ENCODE results near the gene LARGE1.

GRCh38 chr22:33883961-33884808 lies 36.1 kb downstream of the LARGE1 start:
- TF ChIP-seq, protein P1, sequence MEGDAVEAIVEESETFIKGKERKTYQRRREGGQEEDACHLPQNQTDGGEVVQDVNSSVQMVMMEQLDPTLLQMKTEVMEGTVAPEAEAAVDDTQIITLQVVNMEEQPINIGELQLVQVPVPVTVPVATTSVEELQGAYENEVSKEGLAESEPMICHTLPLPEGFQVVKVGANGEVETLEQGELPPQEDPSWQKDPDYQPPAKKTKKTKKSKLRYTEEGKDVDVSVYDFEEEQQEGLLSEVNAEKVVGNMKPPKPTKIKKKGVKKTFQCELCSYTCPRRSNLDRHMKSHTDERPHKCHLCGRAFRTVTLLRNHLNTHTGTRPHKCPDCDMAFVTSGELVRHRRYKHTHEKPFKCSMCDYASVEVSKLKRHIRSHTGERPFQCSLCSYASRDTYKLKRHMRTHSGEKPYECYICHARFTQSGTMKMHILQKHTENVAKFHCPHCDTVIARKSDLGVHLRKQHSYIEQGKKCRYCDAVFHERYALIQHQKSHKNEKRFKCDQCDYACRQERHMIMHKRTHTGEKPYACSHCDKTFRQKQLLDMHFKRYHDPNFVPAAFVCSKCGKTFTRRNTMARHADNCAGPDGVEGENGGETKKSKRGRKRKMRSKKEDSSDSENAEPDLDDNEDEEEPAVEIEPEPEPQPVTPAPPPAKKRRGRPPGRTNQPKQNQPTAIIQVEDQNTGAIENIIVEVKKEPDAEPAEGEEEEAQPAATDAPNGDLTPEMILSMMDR (IDR thresholded peaks at IDR 0.05): no peak
- TF ChIP-seq POLR2AphosphoS5 (IDR thresholded peaks at IDR 0.05; ENCODE audit: low read depth, low read length) (no peak), SIN3A (IDR thresholded peaks at IDR 0.05; ENCODE audit: borderline replicate concordance, insufficient read depth, low read depth, low read length) (no peak)
- TF ChIP-seq, protein P2, sequence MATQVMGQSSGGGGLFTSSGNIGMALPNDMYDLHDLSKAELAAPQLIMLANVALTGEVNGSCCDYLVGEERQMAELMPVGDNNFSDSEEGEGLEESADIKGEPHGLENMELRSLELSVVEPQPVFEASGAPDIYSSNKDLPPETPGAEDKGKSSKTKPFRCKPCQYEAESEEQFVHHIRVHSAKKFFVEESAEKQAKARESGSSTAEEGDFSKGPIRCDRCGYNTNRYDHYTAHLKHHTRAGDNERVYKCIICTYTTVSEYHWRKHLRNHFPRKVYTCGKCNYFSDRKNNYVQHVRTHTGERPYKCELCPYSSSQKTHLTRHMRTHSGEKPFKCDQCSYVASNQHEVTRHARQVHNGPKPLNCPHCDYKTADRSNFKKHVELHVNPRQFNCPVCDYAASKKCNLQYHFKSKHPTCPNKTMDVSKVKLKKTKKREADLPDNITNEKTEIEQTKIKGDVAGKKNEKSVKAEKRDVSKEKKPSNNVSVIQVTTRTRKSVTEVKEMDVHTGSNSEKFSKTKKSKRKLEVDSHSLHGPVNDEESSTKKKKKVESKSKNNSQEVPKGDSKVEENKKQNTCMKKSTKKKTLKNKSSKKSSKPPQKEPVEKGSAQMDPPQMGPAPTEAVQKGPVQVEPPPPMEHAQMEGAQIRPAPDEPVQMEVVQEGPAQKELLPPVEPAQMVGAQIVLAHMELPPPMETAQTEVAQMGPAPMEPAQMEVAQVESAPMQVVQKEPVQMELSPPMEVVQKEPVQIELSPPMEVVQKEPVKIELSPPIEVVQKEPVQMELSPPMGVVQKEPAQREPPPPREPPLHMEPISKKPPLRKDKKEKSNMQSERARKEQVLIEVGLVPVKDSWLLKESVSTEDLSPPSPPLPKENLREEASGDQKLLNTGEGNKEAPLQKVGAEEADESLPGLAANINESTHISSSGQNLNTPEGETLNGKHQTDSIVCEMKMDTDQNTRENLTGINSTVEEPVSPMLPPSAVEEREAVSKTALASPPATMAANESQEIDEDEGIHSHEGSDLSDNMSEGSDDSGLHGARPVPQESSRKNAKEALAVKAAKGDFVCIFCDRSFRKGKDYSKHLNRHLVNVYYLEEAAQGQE (IDR thresholded peaks at IDR 0.05; ENCODE audit: insufficient read depth in 1 of 2, low read depth in 2 of 2, low read length in 1 of 2): no peak

All from Panc1 (cell line).